HCT116 (cell line): ENCODE data around the gene RNF144B. TPM values are rescaled to one million over a fixed set of nuclear protein-coding genes. Genes with fewer than 3 reads are reported as not detected.

Experiments
- ATAC-seq: fragments of 200-7000 bp; cut with Tn5 transposase; 2 replicates; pipeline ENCODE4 v1.9.1; 2020; ENCODE audit warnings: mild to moderate bottlenecking, moderate library complexity
- BruUV-seq: library from RNA; stranded (reverse); fragments of 400-500 nt; replicated peaks from 2 replicates; lab custom pipeline; 2021; lab: Mats Ljungman, UMichigan
- CTCF ChIA-PET: fragments of 300-600 bp; sonication (Branson Sonifier 250); formaldehyde crosslinking; loops from one replicate; lab custom pipeline; 2021; ENCODE audit warnings: antibody characterized with exemption; lab: Charles Lee
- POLR2A ChIA-PET: fragments of 300-600, 350-600 bp; sonication (Branson Sonifier 250); formaldehyde crosslinking; loops from one replicate; lab custom pipeline; 2021; ENCODE audit warnings: antibody characterized with exemption; lab: Charles Lee
- RAD21 ChIA-PET, 2 experiments: fragments of 300-600 bp; sonication (Branson Sonifier 250); formaldehyde crosslinking; loops; one replicate each; lab custom pipeline; 2023; ENCODE audit warnings: low total read pairs in 2 of 2; ENCODE audit not compliant: uncharacterized antibody in 2 of 2, unreplicated experiment in 2 of 2, low non-redundant PET in 1 of 2; lab: Charles Lee
- DNase-seq: peaks from one replicate; pipeline ENCODE4 v3.0.0-alpha.2; 2010; ENCODE audit warnings: low read depth, low spot score
- H2AFZ ChIP-seq: fragments of 200-600 bp; shearing (Covaris generic), sonication (generic); 2 replicates; pipeline ENCODE4 v1.6.1; 2017; ENCODE audit warnings: low read depth, mixed run types, mixed read lengths, antibody characterized with exemption, low read length; ENCODE audit not compliant: poor library complexity, severe bottlenecking
- H3K27ac ChIP-seq: 2 replicates; pipeline ENCODE4 v1.5.1; 2012; ENCODE audit warnings: low read depth, low read length
- H3K27me3 ChIP-seq: fragments of 200-600 bp; sonication (generic); 2 replicates; pipeline ENCODE4 v1.6.1; 2016; ENCODE audit warnings: mixed run types, low read length, mixed read lengths; ENCODE audit not compliant: insufficient read depth
- H3K36me3 ChIP-seq, 2 experiments: fragments of 200-500 bp in 1 of 2; fragments of 200-600 bp in 1 of 2; sonication (Bioruptor generic) in 1 of 2; sonication (generic) in 1 of 2; 2 replicates each; pipeline versions ENCODE4 v1.5.1 to v1.6.1; 2014 to 2016; ENCODE audit warnings: low read length in 2 of 2, inconsistent platforms in 1 of 2, mixed read lengths in 1 of 2, mixed run types in 1 of 2; ENCODE audit not compliant: insufficient read depth in 2 of 2, control insufficient read depth in 1 of 2
- H3K4me1 ChIP-seq, 2 experiments: fragments of 200-600 bp in 1 of 2; sonication (generic) in 1 of 2; 2 replicates each; pipeline versions ENCODE4 v1.5.1 to v1.6.1; 2012 to 2017; ENCODE audit warnings: low read length in 2 of 2, inconsistent platforms in 1 of 2, mild to moderate bottlenecking in 1 of 2, mixed read lengths in 1 of 2, mixed run types in 1 of 2, moderate library complexity in 1 of 2; ENCODE audit not compliant: insufficient read depth in 2 of 2, control insufficient read depth in 1 of 2
- H3K4me2 ChIP-seq: fragments of 200-600 bp; sonication (generic); 2 replicates; pipeline ENCODE4 v1.6.1; 2017; ENCODE audit warnings: mixed run types, low read length, mixed read lengths
- H3K4me3 ChIP-seq, 2 experiments: fragments of 200-600 bp in 1 of 2; sonication (generic) in 1 of 2; replicated peaks in 1 of 2; 2 replicates each; pipeline ENCODE4 v1.5.1; 2011 to 2016; ENCODE audit warnings: low read length in 2 of 2, control low read depth in 1 of 2, low read depth in 1 of 2, mild to moderate bottlenecking in 1 of 2, mixed read lengths in 1 of 2, mixed run types in 1 of 2
- H3K79me2 ChIP-seq: fragments of 200-600 bp; sonication (generic); 2 replicates; pipeline ENCODE4 v1.6.1; 2017; ENCODE audit warnings: mild to moderate bottlenecking, mixed run types, low read length, moderate library complexity, mixed read lengths; ENCODE audit not compliant: insufficient read depth
- H3K9ac ChIP-seq: fragments of 200-600 bp; sonication (generic); 2 replicates; pipeline ENCODE4 v1.6.1; 2016; ENCODE audit warnings: low read length, mixed read lengths
- H3K9me2 ChIP-seq: fragments of 200-600 bp; sonication (generic), shearing (Covaris generic); 2 replicates; pipeline ENCODE4 v1.6.1; 2017; ENCODE audit warnings: mixed run types, mild to moderate bottlenecking, moderate library complexity; ENCODE audit not compliant: insufficient read depth
- H3K9me3 ChIP-seq, 2 experiments: fragments of 200-500 bp in 1 of 2; fragments of 200-600 bp in 1 of 2; sonication (Bioruptor generic) in 1 of 2; sonication (generic) in 1 of 2; 2 replicates each; pipeline ENCODE4 v1.6.1; 2014 to 2017; ENCODE audit warnings: low read length in 2 of 2, mixed read lengths in 2 of 2, inconsistent platforms in 1 of 2, low read depth in 1 of 2, mild to moderate bottlenecking in 1 of 2, mixed run types in 1 of 2, moderate library complexity in 1 of 2; ENCODE audit not compliant: control insufficient read depth in 1 of 2, insufficient read depth in 1 of 2
- H4K20me1 ChIP-seq: fragments of 200-600 bp; sonication (generic), shearing (Covaris generic); 2 replicates; pipeline ENCODE4 v1.6.1; 2017; ENCODE audit warnings: mixed run types, mild to moderate bottlenecking, moderate library complexity; ENCODE audit not compliant: insufficient read depth
- CEBPB ChIP-seq: IDR thresholded peaks from 2 replicates; pipeline ENCODE4 v1.6.1; 2012; ENCODE audit warnings: low read depth
- CTCF ChIP-seq, 3 experiments: fragments of 200-600 bp in 1 of 3; sonication (generic) in 1 of 3; IDR thresholded peaks in 2 of 3; conservative IDR thresholded peaks in 1 of 3; 2 replicates each; pipeline ENCODE4 v1.5.1; 2012 to 2017; ENCODE audit warnings: low read depth in 2 of 3, low read length in 2 of 3, antibody characterized with exemption in 1 of 3, borderline replicate concordance in 1 of 3, control low read depth in 1 of 3, mild to moderate bottlenecking in 1 of 3, mixed read lengths in 1 of 3, mixed run types in 1 of 3, moderate library complexity in 1 of 3; ENCODE audit not compliant: insufficient read depth in 1 of 3
- EGR1 ChIP-seq: IDR thresholded peaks from 2 replicates; pipeline ENCODE4 v1.6.1; 2012; ENCODE audit warnings: low read depth
- EZH2 ChIP-seq: fragments of 200-600 bp; sonication (generic); IDR thresholded peaks from 2 replicates; pipeline ENCODE4 v1.6.1; 2017; ENCODE audit warnings: antibody characterized with exemption, mixed run types
- EZH2phosphoT487 ChIP-seq: fragments of 200-600 bp; IDR thresholded peaks from 2 replicates; pipeline ENCODE4 v1.6.1; 2018; ENCODE audit warnings: antibody characterized with exemption, borderline replicate concordance
- JUND ChIP-seq: IDR thresholded peaks from 2 replicates; pipeline ENCODE4 v1.6.1; 2012
- POLR2A ChIP-seq: IDR thresholded peaks from 2 replicates; pipeline ENCODE4 v1.7.0; 2011; ENCODE audit warnings: borderline replicate concordance; ENCODE audit not compliant: insufficient read depth, insufficient read length; ENCODE audit errors: extremely low read depth
- POLR2AphosphoS5 ChIP-seq: IDR thresholded peaks from 2 replicates; pipeline ENCODE4 v1.6.1; 2011; ENCODE audit warnings: mild to moderate bottlenecking, low read depth, low read length, moderate library complexity
- RAD21 ChIP-seq: IDR thresholded peaks from 2 replicates; pipeline ENCODE4 v1.6.1; 2012; ENCODE audit warnings: low read depth, mild to moderate bottlenecking
- SIN3A ChIP-seq: IDR thresholded peaks from 2 replicates; pipeline ENCODE4 v1.6.1; 2012; ENCODE audit warnings: low read depth
- SP1 ChIP-seq: IDR thresholded peaks from 2 replicates; pipeline ENCODE4 v1.6.1; 2012; ENCODE audit warnings: low read depth
- SRF ChIP-seq: IDR thresholded peaks from 2 replicates; pipeline ENCODE4 v1.6.1; 2012; ENCODE audit warnings: low read depth
- TCF7L2 ChIP-seq: IDR thresholded peaks from 2 replicates; pipeline ENCODE4 v1.7.0; 2011; ENCODE audit warnings: borderline replicate concordance, inconsistent platforms; ENCODE audit not compliant: insufficient read depth, insufficient read length; ENCODE audit errors: extremely low read depth
- ZBTB33 ChIP-seq: IDR thresholded peaks from 2 replicates; pipeline ENCODE4 v1.6.1; 2011; ENCODE audit warnings: mild to moderate bottlenecking, low read length, moderate library complexity; ENCODE audit not compliant: insufficient replicate concordance; ENCODE audit errors: extremely low read depth
- ZFX ChIP-seq: fragments of 450-650 bp; IDR thresholded peaks from 2 replicates; pipeline ENCODE4 v1.6.1; 2017
- ZNF274 ChIP-seq: fragments of 200-500 bp; sonication (Bioruptor generic); IDR thresholded peaks from 2 replicates; pipeline ENCODE4 v1.6.1; 2014; ENCODE audit warnings: mild to moderate bottlenecking, low read depth, low read length, inconsistent platforms
- intact Hi-C: fragments of 100-400 bp; cut with micrococcal nuclease; formaldehyde crosslinking; loops from 2 replicates; pipeline ENCODE4 v1.10.0; 2022
- total RNA-seq: library from RNA; stranded (reverse); gene quantifications from one replicate; pipeline ENCODE4 v1.2.1, GENCODE V29; 2021; ENCODE audit not compliant: unreplicated experiment
- TF ChIP-seq, protein P1 (sequence below): IDR thresholded peaks from 2 replicates; pipeline ENCODE4 v1.6.1; 2012
- TF ChIP-seq, protein P2 (sequence below): IDR thresholded peaks from 2 replicates; pipeline ENCODE4 v1.6.1; 2012

The RNF144B gene
- total RNA-seq, 1 experiment from 2014 or later, result 2.1 TPM

DNA sequence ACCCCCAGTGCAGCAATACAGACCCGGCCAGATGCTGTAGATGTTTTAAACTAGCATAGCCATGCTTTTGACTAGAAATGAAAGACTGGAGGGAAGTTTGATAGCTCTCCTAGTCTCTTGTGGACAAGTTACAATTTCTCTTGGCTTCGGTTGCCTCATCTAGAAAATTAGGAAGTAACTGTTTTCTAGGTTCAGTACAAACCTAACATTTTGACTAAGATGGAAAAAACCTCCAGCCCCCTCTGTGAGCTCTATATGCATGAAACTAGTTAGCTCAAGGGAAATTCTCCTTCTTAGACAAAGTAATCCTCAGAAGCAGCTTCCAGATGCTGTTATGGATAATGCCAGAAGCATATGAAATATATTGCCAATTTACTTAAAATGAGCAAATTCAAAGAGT is 86.6 kb downstream of the RNF144B start:
- Histone ChIP-seq H3K36me3 (no peaks in the 10 kb centered on the region), H3K4me1 (no peaks in the 10 kb centered on the region)
- TF ChIP-seq SP1 (no peak), EGR1 (no peak), POLR2A (no peak), CTCF (IDR thresholded peaks at IDR 0.05 in 2 of 3, conservative IDR thresholded peaks at IDR 0.05 in 1 of 3; ENCODE audit: borderline replicate concordance in 1 of 3, insufficient read depth in 1 of 3, low read depth in 2 of 3, low read length in 2 of 3) (no peak), ZNF274 (no peak)
- TF ChIP-seq, all 23 proteins: peak for 0
- Histone ChIP-seq H3K4me2 (no peak overlapping the region), H3K9ac (no peak overlapping the region), H3K9me2 (no peaks in the 10 kb centered on the region), H3K79me2 (no peaks in the 10 kb centered on the region), H3K27me3 (no peaks in the 10 kb centered on the region), H3K27ac (no peak overlapping the region), H2AFZ (no peak overlapping the region), H3K4me3 (no peak overlapping the region), H4K20me1 (no peaks in the 10 kb centered on the region), H3K9me3 (no peaks in the 10 kb centered on the region)
- ChIA-PET RAD21 (no interaction called here), POLR2A (no interaction called here), CTCF (no interaction called here)
- DNase-seq, result no peak
- intact Hi-C loops, result no loop called here
- BruUV-seq, result no TSS peak
- no peak for ATAC-seq

- ChIA-PET POLR2A (no interaction called here), RAD21 (no interaction called here), CTCF (no interaction called here)
- no peaks in the 10 kb centered on the region for H3K4me1 ChIP-seq
- no peaks in the 10 kb centered on the region for H3K27me3 ChIP-seq
- H3K36me3 ChIP-seq, result no peaks in the 10 kb centered on the region
- no peak overlapping the region for H3K27ac ChIP-seq
- no peak overlapping the region for H3K4me3 ChIP-seq
- no peaks in the 10 kb centered on the region for H3K79me2 ChIP-seq
- TF ChIP-seq, protein P1, sequence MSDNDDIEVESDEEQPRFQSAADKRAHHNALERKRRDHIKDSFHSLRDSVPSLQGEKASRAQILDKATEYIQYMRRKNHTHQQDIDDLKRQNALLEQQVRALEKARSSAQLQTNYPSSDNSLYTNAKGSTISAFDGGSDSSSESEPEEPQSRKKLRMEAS, result no peak
- TF ChIP-seq SRF, result no peak
- TF ChIP-seq EZH2, result no peak
- no peak for TF ChIP-seq ZBTB33
- TF ChIP-seq RAD21, result no peak
- no peak for TF ChIP-seq TCF7L2
- TF ChIP-seq EGR1, result no peak
- TF ChIP-seq ZNF274, result no peak
- TF ChIP-seq, protein P2, sequence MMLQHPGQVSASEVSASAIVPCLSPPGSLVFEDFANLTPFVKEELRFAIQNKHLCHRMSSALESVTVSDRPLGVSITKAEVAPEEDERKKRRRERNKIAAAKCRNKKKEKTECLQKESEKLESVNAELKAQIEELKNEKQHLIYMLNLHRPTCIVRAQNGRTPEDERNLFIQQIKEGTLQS, result no peak
- no peak for TF ChIP-seq EZH2phosphoT487
- TF ChIP-seq POLR2AphosphoS5, result no peak
- no peak for TF ChIP-seq ZFX
- TF ChIP-seq SIN3A, result no peak
- TF ChIP-seq JUND, result no peak
- no peak for TF ChIP-seq CEBPB
- ATAC-seq (no peak), DNase-seq (no peak)
- no peak overlapping the region for H3K9ac ChIP-seq
- no peaks in the 10 kb centered on the region for H3K9me3 ChIP-seq
- no peaks in the 10 kb centered on the region for H3K9me2 ChIP-seq
- intact Hi-C loops, result no loop called here
- H2AFZ ChIP-seq, result no peak overlapping the region
- no peak overlapping the region for H3K4me2 ChIP-seq
- no TSS peak for BruUV-seq
- H4K20me1 ChIP-seq, result no peaks in the 10 kb centered on the region
These were observed 90.3 kb downstream of the RNF144B start for GRCh38 chr6:18477301-18477941.
